GM18505 (cell line): ENCODE data around the gene SEMA3C.

Experiments used
- ATAC-seq: cut with Tn5 transposase; IDR thresholded peaks from one replicate; pipeline ENCODE4 v1.9.1; 2021; ENCODE audit not compliant: unreplicated experiment
- POLR2A ChIP-seq: IDR thresholded peaks from 4 replicates; pipeline ENCODE4 v1.6.1; 2011; ENCODE audit warnings: borderline replicate concordance; ENCODE audit not compliant: insufficient read depth, insufficient read length; ENCODE audit errors: extremely low read depth

The SEMA3C gene

GRCh38 chr7:80829527-80829926, 89.3 kb downstream of the SEMA3C start:
- ATAC-seq, result no peak
- no peak for TF ChIP-seq POLR2A

DNA sequence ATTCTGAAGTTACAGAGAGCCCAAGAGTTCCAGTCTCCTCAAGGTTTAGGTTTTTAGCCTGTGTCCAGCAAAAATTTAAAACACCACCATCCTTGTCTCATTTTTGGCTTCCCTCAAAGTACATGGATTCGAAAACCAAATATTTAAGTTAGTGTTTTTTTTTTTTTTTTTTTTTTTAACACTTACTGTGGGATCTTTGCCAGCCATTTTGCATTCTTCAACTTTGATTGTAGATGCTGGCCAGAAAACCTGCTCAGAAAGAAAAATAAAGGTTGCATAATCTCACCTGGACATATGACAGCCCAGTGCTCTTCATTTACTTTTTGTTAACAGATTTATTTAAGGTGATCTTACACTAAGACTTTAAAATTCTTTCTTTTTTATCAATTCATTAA, 91.6 kb downstream of the SEMA3C start:
- no peak for ATAC-seq
- TF ChIP-seq POLR2A, result no peak

- no peak for ATAC-seq
- TF ChIP-seq POLR2A, result no peak
Observed at GRCh38 chr7:80826520-80827238, 92.2 kb downstream of the SEMA3C start.

GRCh38 chr7:80825499-80825898, 93.4 kb downstream of the SEMA3C start:
- TF ChIP-seq POLR2A, result no peak
- no peak for ATAC-seq

DNA sequence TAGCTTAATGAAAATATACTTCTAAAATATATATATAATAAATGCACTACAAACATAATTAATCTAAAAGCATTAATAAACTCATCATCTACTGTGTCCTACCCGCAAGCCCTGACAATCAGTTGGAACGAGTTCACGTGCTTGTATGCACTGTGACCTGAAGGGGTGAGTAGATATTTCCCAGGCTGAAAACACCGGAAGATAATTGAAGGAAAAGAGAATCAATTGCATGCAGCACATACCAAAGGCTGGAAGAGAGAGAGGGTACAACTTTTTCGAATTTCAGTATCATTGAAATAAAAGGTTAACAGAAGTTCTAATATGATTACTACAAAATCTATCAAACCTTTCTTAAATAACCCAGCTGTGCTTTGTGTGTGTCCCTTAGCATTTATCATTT, 94.6 kb downstream of the SEMA3C start:
- no peak for ATAC-seq
- no peak for TF ChIP-seq POLR2A

DNA sequence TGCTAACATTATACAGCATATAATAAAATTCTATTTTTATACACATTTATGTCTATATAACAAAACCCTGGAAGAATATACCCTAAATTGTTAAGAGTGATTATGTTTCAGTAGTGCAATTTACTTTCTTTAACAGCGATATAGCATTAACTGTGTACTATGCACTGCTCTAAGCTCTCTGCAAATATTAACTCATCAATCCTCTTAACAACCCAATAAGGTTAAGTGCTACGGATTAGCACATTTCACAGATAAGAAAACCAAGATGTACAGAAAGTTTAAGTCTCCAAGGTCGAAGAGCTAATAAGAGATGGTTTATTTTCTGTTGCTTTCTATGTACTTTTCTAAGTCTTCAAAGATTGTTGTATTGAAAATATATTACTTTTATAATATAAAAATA, 95.8 kb downstream of the SEMA3C start:
- ATAC-seq, result no peak
- no peak for TF ChIP-seq POLR2A

- TF ChIP-seq POLR2A, result no peak
- ATAC-seq, result no peak
Observed at GRCh38 chr7:80821771-80822319, 97.0 kb downstream of the SEMA3C start.

GRCh38 chr7:80819503-80819902, 99.3 kb downstream of the SEMA3C start:
- no peak for TF ChIP-seq POLR2A
- ATAC-seq, result no peak

- no peak for ATAC-seq
- TF ChIP-seq POLR2A, result no peak
Observed at GRCh38 chr7:80818181-80818580, 100.7 kb downstream of the SEMA3C start.

- TF ChIP-seq POLR2A, result no peak
- ATAC-seq, result no peak
Observed at GRCh38 chr7:80816806-80817205, 102.0 kb downstream of the SEMA3C start.

- ATAC-seq, result no peak
- TF ChIP-seq POLR2A, result no peak
Observed at GRCh38 chr7:80815733-80816132, 103.1 kb downstream of the SEMA3C start.

DNA sequence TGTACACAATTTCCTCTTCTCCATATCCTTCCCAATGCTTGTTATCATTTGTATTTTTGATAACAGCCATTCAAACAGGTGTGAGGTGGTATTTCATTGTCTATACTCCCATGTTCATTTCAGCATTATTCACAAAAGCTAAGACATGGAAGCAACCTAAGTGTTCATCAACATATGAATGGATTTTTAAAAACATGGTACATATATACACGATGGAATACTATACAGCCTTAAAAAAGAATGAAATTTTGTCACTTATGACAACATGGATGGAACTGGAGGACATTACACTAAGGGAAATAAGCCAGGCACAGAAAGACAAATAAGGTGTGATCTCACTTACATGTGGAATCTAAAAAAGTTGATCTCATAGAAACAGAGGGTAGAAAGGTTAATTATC, 109.3 kb downstream of the SEMA3C start:
- no peak for TF ChIP-seq POLR2A
- no peak for ATAC-seq

DNA sequence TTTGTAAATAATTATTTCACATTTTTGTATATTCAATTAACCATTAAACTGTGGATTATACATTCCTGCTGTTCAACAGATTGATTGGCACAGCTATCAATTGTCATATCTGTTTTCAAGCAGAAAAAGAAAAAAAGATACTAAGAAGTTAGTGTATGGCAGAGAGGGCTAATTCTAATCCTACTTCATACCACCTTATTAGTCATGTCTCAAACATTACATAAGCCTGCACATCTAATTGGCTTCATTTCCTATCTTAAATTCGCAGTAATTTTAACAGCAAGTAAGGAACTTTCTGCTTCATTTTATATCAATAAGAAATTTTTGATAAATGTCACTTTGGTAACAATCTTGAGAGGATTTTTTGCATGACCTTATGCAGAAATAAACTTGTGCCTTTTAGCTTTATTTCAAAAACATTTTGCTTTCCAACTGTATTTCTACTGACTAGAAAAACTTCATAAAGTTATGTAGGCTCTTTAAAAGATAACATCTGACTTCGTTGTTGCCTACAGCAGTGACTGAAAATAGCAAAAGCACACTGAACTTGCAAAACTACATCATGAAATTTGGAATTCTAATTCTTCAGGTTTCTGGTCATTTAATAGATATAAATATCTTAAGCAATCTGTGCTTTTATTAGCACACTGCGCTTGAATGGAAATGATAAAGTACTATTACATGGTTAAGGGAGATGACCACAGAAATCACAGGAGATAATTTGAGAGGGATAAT, 111.5 kb downstream of the SEMA3C start:
- no peak for ATAC-seq

DNA sequence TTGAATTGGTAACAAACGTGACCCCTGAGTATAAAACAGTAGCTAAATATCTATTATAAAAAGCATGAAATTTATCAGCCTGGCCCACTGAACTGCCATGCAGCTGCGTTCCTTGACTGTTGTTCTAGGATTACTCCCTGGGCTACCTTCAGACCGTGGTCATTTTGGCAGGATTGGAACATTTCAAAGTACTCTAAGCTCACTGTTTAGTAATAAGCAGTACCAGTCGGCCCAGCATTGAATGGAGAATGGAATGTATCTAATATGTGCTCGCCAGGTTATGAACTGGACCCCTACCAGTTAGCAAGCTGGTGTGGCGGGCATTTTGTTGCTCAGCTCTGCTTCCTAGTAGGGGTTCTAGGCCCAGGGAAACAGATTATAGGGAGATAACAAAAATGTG, 112.2 kb downstream of the SEMA3C start:
- no peak for TF ChIP-seq POLR2A
- ATAC-seq, result no peak

More for the DNA sequence above, 111.5 kb downstream of the SEMA3C start:
- TF ChIP-seq POLR2A, result no peak

DNA sequence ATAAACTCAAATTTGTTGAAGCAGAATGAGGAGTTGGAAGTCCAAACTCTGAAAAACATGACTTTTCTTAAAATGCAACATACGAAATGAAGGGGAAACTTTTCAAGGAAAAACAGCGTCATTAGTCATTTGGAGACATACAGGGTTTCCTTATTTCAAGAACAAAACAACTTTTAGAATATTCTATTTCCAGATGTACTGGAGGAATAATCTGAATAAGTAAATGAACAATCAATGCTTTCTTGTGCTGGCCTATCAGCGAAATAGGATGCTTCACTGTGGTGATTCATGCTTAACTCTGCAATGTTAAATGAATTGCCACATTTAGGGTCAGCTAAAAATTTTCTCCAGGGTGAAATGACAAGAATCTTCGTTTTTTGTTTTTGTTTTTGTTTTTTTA, 114.3 kb downstream of the SEMA3C start:
- TF ChIP-seq POLR2A, result no peak
- ATAC-seq, result no peak

DNA sequence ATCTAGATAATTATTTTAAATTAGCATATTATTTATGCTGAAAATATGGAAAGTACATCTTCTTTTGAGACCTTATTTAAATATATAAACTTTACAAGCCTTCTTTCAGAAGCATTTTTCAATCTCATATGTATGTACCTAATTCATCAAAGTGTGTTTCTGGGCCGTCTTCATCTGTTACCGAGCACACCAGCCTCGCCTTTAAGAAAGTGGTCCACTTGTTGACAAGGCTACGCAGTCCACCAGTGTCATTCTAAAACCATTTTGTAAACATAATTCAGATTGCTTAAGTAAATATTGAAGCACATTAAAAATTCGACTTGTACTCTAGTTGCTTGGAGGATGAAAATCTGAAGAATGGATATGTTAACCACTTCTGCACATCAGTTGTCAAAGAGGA, 116.3 kb downstream of the SEMA3C start:
- no peak for ATAC-seq
- TF ChIP-seq POLR2A, result no peak
